Pons (tissue), 1 donor: Measurements from ENCODE around the gene BMP7.
A peak's percentile ranks its signal among the peaks of the same experiment; 100 is the strongest.

Experiments
- DNase-seq: peaks from one replicate; pipeline ENCODE4 v3.0.0-alpha.2; 2016; ENCODE audit warnings: low spot score

BMP7 gene

GRCh38 chr20:57145089-57145631, 121.3 kb downstream of the BMP7 start:
- no peak for DNase-seq

- DNase-seq = no peak
Observed at GRCh38 chr20:57143173-57143572, 123.3 kb downstream of the BMP7 start.

DNA sequence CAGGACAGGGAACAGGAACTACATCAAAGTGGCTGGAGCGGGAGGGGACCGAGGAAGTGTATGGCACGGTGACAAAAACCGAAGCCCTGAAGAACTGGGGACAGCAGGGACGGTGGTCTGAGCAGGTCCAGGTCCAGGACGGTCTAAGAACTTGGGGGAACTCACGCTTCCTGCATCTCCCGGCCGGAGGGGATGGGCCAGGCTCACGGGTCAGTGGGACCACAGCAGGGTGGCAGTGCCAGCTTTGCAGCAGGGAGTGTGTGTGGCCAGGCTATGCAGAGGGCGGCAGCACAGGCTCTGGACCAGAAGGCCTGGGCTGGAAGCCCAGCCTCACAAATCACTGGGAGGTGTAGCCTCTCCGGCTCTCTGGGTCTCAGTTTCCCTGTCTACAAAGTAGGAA, 123.8 kb downstream of the BMP7 start:
- no peak for DNase-seq

DNA sequence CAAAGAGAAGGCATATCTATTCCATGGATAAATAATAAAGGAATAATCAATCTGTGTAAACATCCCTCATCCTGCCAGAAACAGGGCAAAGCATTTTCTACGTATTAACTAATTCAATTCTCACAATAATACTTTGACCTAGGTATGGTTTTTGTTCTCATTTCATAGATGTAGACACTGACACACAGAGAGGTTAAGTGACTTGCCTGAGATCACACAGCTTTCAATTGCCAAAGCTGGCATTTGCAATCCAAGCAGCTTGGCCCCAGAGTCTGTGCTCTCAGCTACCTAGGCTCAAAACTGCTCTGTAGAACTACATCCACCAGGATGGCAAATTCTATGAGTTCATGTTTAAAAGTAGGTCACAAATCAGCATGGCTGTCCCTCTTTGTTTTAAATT, 124.9 kb downstream of the BMP7 start:
- no peak for DNase-seq

GRCh38 chr20:57140416-57140965, 126.0 kb downstream of the BMP7 start:
- DNase-seq = no peak

GRCh38 chr20:57139342-57140093, 126.9 kb downstream of the BMP7 start:
- no peak for DNase-seq

- DNase-seq = no peak
Observed at GRCh38 chr20:57138198-57138995, 128.0 kb downstream of the BMP7 start.

DNA sequence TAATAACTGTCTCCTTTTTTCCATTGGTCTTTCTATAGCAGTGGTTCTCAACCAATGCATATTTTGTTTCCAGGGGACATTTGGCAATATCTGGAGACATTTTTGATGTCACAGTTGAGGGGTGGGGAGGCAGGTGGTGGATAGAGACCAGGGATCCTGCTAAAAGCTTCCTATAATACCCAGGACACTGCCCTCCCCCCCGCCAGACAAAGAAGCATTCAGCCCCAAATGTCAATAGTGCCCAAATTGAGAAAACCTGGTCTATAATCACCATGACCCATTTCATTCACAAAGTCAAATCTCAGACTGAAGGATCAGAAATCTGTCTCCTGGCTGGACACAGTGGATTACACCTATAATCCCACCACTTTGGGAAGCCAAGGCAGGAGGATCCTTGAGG, 128.8 kb downstream of the BMP7 start:
- DNase-seq = no peak

GRCh38 chr20:57136734-57137133, 129.7 kb downstream of the BMP7 start:
- DNase-seq = no peak

GRCh38 chr20:57135875-57136274, 130.6 kb downstream of the BMP7 start:
- DNase-seq = no peak

- no peak for DNase-seq
Observed at GRCh38 chr20:57134804-57135203, 131.6 kb downstream of the BMP7 start.

DNA sequence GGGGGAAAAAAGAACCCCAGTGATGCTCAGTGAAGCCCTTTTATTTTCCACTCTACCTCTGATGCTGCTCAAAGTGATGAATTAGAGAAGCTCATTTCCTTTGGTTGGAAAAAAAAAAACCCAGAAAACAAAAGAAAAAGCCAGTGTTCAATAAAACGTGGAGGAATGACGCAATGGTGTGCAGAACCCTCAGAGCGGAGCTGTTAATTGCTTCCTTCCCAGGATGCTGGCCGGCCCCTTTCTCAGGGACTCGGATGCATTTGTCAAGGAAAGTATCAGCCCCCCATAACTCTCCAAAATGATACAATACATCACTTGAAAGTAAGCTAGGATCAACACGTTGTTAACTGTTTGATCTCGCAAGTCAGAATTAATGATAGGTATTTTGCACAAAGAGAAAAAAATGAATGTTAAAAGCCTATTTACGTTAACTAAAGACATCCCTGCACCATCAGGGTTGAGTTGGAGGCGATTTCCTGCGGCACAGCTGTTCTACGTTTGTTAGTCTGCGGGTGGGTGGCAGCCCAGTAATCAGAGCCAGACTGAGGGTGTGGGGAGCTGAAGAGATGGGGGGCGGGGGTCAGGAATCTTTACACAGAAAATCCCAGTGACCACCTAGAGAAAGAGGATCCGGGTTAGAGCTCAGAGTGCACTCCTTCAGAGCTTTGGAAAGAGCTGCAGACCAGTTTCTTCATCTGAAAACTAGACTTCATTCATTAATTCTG, 132.4 kb downstream of the BMP7 start:
- DNase-seq = no peak

- DNase-seq = no peak
Observed at GRCh38 chr20:57131601-57132391, 134.6 kb downstream of the BMP7 start.

DNA sequence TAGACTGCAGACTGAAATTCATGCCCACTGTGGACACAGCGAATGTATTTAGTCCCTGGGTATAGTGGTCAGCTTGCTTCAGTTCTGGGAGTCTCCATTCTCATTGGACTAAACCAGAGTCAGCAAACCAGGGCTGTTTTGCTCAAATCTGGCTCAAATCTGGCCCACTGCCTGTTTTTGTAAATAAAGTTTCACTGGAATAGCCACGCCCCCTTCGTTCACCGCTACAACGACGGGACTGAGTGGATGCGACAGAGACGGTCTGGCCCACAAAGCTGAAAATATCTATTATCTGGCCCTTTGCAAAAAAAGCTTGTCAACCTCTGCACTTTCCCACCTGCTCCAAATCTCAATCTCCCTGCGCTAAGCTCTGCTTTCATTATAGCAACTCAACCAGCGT, 135.4 kb downstream of the BMP7 start:
- no peak for DNase-seq

GRCh38 chr20:57130160-57130772, 136.2 kb downstream of the BMP7 start:
- DNase-seq = no peak

GRCh38 chr20:57129303-57129702, 137.1 kb downstream of the BMP7 start:
- no peak for DNase-seq

DNA sequence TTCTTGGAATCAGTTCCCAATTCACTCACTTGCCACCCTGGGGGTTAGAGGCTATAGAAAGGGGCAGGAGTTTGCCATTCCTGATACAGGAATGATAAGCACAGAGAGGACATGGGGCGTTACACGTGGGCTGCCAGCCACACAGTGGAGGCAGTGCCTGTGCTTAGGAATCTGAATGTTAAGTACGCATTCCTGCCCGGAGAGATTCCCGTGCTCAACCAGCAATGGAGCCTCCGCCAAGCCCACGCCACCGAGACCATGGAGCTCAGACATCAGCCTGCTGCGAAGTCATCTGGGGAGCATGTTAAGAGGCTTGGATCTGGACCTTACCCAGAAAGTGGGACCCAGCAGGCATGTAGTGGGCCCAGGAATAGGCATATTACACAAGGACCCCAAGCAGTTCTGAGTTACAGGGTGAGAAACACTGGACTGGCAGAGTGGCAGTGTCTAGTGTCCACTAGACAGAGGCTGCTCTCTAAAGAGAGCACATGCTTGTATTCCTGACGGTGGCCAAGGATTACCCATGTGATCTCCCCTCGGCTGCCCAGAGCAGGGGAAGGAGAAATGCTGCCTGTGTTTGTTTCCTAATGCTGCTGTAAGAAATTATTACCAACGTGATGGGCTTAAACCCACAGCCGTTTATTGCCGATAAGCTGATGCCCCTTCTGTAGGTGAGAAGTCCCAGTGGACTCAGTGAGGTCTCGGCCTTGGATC, 138.2 kb downstream of the BMP7 start:
- peak; percentile 61 for DNase-seq

DNA sequence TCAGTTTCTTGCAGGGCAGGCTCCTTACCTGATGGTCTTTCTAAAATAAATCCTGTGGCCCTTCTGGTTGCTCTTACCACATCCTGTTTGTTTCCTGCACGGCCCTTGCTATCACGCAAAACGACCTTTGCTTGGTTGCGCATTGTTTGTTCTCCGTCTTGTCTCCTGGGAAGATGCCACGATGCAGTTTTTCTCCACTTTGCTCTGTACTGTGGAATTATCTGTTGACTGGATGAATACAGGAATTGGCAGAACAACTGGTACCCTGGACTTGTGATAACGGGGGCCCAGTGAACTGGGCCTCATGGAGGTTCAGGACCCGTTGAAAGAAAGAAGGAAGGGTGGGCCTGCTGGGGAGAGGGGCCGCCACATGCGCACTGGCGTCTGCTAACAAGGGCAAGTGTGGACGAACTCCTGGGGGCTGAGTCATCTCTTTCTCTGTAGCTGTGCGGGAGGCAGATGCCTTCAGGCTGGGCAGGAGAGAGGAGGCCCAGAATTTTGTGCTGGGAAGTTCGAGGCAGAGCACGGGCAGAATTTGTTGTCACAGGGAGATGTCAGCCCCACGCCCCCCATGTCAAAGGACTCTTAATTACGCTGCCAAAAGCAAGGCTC, 139.9 kb downstream of the BMP7 start:
- DNase-seq = no peak

GRCh38 chr20:57124800-57125517, 141.5 kb downstream of the BMP7 start:
- no peak for DNase-seq
